ENCODE measurements around the gene PPM1B.

PPM1B gene

DNA sequence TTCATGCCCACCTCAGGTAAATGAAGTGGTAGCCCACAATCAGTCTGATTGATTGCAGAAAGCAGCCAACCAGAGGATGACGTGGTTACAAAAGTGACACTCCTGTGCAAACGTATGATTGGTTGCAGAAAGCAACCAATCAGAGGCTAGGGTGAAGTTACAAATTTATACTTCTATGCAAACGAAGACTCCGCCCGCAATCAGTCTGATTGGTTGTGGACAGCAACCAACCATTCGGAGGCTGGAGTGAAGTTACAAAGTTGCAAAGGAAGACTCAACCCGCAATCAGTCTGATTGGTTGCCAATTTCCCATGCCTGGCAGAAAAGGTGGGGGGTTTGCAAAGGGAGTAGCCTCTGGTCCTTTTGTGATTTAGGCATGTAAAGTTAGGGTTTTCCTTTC, 102.6 kb downstream of the PPM1B start:
- TF ChIP-seq, protein P1, sequence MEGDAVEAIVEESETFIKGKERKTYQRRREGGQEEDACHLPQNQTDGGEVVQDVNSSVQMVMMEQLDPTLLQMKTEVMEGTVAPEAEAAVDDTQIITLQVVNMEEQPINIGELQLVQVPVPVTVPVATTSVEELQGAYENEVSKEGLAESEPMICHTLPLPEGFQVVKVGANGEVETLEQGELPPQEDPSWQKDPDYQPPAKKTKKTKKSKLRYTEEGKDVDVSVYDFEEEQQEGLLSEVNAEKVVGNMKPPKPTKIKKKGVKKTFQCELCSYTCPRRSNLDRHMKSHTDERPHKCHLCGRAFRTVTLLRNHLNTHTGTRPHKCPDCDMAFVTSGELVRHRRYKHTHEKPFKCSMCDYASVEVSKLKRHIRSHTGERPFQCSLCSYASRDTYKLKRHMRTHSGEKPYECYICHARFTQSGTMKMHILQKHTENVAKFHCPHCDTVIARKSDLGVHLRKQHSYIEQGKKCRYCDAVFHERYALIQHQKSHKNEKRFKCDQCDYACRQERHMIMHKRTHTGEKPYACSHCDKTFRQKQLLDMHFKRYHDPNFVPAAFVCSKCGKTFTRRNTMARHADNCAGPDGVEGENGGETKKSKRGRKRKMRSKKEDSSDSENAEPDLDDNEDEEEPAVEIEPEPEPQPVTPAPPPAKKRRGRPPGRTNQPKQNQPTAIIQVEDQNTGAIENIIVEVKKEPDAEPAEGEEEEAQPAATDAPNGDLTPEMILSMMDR (IDR thresholded peaks at IDR 0.05), result no peak

DNA sequence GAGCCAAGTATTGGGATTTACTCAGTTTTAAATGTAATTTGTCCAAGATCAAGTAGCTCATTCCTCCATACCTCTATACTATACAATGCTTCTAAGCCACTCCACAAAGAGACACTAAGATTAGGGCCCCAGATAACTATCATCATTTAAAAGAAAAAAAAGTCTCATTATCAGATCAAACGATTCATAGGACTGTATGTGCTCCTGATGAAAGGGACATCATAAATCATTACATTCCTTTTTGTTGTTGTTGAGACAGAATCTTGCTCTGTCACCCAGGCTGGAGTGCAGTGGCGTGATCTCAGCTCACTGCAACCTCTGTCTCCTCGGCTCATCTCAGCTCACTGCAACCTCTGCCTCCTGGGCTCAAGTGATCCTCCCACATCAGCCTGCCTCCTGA, 104.4 kb downstream of the PPM1B start:
- TF ChIP-seq, protein P1 (IDR thresholded peaks at IDR 0.05), result no peak

DNA sequence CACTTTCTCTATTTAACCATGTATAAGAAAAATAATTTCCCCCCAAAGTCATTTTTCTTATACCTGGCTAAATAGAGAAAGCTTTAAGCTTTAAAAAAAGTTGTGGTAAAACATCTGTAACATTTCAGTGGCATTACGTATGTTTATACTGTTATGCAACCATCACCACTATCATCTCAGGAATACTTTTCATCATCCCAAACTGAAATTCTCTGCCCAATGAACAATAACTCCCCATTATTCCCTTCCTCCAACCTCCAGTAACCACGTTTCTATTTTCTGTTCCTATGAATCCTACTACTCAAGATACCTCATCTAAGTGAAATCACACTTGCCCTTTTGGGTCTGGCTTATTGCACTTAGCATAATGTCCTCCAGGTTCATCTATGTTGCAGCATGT, 104.9 kb downstream of the PPM1B start:
- TF ChIP-seq, protein P1 (IDR thresholded peaks at IDR 0.05), result no peak

DNA sequence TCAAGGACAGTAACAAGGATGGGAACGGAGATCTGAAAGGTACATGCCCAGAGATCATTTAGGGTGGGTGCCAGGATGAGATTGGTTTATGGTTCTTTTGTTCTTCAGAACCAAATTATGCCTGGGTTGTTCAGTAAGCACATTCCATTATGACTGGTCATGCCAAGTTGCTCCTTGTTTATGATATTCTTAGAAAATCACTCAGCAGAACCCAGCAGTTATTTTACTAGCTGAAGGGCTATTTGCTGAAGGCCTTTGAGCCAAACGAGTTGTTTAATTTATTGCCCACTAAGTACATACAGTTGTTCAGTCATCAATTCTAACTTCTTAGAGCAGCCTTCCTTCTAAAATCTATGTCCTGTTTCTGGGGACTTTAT, 107.2 kb downstream of the PPM1B start:
- TF ChIP-seq, protein P1 (IDR thresholded peaks at IDR 0.05), result no peak

DNA sequence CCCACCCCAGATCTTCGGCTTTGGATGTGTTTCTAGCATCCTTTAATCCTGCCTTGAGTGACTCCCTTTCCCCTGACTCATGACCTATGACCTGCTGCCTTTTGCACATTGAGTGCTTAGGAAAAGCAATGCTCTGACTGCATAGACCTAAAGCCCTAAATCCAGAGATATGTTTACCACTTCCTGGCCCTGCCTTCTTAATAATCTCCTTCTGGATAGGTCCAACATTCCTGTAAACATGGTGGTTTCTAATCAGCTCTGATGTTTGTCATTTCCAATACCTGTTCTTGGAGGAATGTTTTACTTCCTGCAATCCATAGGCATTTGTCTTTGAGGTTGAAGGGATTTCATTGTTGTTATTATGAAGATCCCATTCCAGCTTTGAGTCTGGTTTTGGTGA, 108.9 kb downstream of the PPM1B start:
- TF ChIP-seq, protein P1 (IDR thresholded peaks at IDR 0.05), result no peak

DNA sequence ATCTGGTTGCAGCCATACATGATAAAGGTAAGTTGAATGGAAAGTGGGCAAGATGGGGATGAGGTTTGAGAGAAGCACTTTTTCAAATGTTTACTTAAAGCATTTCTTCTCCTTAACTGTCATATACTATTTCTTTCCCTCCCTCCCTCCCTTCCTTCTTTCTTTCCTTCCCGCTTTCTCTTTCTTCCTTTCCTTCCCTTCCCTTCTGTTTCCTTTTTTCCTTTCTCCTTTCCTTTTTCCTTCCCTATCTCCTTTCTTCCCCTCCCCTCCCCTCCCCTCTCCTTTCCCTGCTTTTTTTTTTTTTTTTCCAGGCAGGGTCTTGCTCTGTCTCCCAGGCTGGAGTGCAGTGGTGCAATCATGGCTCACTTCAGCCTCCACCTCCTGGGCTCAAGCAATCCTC, 112.2 kb downstream of the PPM1B start:
- TF ChIP-seq, protein P1 (IDR thresholded peaks at IDR 0.05), result no peak

Data from LNCAP (cell line).